ENCODE results near the gene MRGPRD.

DNA sequence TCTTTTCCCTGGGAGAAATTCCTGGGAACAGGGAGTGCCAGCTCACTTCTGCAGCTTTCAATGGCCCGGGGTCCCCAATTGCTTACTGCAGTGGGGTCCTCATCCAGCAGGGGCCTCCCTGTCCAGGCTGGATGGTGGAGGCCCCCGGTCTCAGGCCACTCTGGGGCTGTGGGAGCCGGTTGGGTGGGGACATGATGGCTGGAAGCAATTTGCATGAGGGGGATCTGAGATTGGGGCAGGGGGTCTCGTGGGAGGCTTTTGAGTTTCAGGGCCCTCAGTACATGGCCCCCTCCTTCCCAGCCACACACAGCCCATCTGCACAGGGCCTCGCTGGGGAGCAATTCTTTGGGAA, 25.2 kb downstream of the MRGPRD start:
- TF ChIP-seq ELF1 (IDR thresholded peaks at IDR 0.05; ENCODE audit: borderline replicate concordance, low read depth) (no peak), POLR2AphosphoS5 (IDR thresholded peaks at IDR 0.05; ENCODE audit: low read depth, low read length) (no peak), TCF7L2 (IDR thresholded peaks at IDR 0.05; ENCODE audit: borderline replicate concordance, extremely low read depth, insufficient read depth, insufficient read length) (no peak), MAX (IDR thresholded peaks at IDR 0.05) (no peak), EZH2 (IDR thresholded peaks at IDR 0.05) (no peak), EZH2phosphoT487 (IDR thresholded peaks at IDR 0.05; ENCODE audit: borderline replicate concordance) (no peak)
- TF ChIP-seq, protein P1, sequence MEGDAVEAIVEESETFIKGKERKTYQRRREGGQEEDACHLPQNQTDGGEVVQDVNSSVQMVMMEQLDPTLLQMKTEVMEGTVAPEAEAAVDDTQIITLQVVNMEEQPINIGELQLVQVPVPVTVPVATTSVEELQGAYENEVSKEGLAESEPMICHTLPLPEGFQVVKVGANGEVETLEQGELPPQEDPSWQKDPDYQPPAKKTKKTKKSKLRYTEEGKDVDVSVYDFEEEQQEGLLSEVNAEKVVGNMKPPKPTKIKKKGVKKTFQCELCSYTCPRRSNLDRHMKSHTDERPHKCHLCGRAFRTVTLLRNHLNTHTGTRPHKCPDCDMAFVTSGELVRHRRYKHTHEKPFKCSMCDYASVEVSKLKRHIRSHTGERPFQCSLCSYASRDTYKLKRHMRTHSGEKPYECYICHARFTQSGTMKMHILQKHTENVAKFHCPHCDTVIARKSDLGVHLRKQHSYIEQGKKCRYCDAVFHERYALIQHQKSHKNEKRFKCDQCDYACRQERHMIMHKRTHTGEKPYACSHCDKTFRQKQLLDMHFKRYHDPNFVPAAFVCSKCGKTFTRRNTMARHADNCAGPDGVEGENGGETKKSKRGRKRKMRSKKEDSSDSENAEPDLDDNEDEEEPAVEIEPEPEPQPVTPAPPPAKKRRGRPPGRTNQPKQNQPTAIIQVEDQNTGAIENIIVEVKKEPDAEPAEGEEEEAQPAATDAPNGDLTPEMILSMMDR (IDR thresholded peaks at IDR 0.05 in 2 of 3, conservative IDR thresholded peaks at IDR 0.05 in 1 of 3; ENCODE audit: borderline replicate concordance in 1 of 3, insufficient read depth in 1 of 3, low read depth in 2 of 3, low read length in 2 of 3): no peak
- TF ChIP-seq, protein P2, sequence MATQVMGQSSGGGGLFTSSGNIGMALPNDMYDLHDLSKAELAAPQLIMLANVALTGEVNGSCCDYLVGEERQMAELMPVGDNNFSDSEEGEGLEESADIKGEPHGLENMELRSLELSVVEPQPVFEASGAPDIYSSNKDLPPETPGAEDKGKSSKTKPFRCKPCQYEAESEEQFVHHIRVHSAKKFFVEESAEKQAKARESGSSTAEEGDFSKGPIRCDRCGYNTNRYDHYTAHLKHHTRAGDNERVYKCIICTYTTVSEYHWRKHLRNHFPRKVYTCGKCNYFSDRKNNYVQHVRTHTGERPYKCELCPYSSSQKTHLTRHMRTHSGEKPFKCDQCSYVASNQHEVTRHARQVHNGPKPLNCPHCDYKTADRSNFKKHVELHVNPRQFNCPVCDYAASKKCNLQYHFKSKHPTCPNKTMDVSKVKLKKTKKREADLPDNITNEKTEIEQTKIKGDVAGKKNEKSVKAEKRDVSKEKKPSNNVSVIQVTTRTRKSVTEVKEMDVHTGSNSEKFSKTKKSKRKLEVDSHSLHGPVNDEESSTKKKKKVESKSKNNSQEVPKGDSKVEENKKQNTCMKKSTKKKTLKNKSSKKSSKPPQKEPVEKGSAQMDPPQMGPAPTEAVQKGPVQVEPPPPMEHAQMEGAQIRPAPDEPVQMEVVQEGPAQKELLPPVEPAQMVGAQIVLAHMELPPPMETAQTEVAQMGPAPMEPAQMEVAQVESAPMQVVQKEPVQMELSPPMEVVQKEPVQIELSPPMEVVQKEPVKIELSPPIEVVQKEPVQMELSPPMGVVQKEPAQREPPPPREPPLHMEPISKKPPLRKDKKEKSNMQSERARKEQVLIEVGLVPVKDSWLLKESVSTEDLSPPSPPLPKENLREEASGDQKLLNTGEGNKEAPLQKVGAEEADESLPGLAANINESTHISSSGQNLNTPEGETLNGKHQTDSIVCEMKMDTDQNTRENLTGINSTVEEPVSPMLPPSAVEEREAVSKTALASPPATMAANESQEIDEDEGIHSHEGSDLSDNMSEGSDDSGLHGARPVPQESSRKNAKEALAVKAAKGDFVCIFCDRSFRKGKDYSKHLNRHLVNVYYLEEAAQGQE (IDR thresholded peaks at IDR 0.05; ENCODE audit: low read depth): no peak

Data from HCT116 (cell line).